Stimulated activated CD4-positive, alpha-beta T cell treated with anti-CD3 and anti-CD28 coated beads, Interleukin-12 subunit alpha, Interleukin-12 subunit beta, amount 100 ng/mL, for 24 hours (primary cell): ENCODE results near the gene PROP1.
A peak's percentile ranks its signal among the peaks of the same experiment; 100 is the strongest.
"Not testable (repeated sequence)": the region's sequence is repeated elsewhere in the genome, so short reads cannot be mapped to it uniquely, and the experiment has no call there.

Experiments
- DNase-seq, 2 experiments: peaks; one replicate each; pipeline ENCODE4 v3.0.0-alpha.2; 2020; ENCODE audit warnings: low read depth in 2 of 2

Gene PROP1

GRCh38 chr5:177982072-177982727 is 13.8 kb downstream of the PROP1 start:
- DNase-seq = peak in 1 of 2 experiments; percentile 15

DNA sequence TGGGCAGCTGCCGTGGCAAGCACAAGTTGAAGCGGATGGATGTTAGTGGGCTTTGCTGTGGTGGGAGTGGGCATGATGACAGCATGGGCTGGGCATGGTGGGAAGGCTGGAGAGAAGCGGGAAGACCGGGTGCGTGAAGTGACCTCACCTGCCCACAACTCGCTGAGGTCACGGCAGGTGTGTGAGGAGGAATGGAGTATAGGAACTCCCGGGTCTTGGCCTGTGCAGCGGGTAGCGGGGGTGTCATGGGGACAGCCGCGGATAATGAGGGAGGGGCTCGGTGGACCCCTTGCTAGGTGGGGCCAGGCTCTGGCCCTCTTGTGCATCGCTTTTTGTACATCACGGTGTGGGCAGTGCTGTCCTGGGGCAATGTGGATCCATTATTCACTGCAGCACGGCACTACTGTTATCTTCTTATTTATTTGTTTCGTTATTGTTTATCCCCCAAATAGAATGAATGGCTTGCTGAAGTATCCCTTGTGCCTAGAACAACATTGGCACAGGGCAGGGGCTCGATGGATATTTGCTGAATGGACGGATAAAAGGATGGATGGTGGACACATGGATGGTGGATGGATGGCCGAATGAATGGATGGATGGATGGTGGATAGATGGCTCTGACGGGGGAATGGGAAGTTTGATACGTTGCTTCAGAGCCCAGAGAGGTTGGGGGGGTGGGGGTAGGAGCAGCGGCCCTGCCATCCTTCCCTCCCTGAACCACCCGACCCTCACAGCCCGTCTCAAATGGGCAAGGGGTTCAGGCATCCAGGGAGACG is 14.6 kb downstream of the PROP1 start:
- no peak for DNase-seq

- DNase-seq = no peak
Observed at GRCh38 chr5:177980743-177981151, 15.3 kb downstream of the PROP1 start.

DNA sequence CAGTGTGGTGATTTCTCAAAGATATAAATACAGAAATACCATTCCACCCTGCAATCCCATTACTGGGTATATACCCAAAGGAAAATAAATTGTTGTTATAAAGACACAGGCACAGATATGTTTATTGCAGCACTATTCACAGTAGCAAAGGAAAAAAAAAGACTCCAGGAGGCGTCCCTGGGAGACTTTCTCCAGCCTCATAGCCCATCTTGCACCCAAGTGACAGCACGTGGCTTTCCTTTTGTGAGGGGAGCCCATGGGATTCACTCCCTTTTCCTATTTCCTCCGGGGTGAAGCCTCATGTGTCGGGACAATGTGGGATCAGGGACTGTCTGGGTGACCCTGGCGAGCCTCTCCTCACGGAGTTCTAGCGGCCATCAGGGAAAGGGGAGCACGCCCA is 18.4 kb downstream of the PROP1 start:
- DNase-seq = not testable (repeated sequence)

DNA sequence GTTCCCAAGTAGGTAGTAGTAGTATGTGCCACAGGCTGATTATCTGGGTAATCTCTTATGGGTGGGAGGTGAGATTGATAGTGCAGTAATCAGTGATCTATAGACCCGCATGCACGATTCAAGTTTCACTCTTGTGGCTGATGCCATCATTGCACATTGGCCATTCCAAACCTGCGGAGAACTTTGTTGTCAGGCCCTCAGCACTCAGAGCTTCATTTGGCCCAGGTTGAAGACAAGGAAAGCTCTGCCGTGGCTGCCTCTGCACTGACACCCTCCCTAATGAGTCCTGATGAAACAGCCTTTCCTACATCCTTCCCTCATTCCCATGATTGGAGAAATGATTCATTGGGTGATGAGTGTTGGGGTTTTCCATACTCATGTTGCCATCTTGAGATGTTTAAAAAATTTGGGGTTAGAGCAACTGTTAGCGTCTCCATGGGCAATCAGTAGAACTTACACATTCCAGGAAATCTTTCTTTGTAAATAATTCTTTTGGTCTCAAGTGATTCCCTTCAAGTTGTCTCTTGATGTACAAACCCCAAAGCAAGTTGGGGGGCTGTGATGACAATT is 22.9 kb downstream of the PROP1 start:
- no peak for DNase-seq

- no peak for DNase-seq
Observed at GRCh38 chr5:177972613-177973012, 23.4 kb downstream of the PROP1 start.

GRCh38 chr5:177972014-177972413 is 24.0 kb downstream of the PROP1 start:
- not testable (repeated sequence) for DNase-seq

- no peak for DNase-seq
Observed at GRCh38 chr5:177968661-177969211, 27.3 kb downstream of the PROP1 start.

DNA sequence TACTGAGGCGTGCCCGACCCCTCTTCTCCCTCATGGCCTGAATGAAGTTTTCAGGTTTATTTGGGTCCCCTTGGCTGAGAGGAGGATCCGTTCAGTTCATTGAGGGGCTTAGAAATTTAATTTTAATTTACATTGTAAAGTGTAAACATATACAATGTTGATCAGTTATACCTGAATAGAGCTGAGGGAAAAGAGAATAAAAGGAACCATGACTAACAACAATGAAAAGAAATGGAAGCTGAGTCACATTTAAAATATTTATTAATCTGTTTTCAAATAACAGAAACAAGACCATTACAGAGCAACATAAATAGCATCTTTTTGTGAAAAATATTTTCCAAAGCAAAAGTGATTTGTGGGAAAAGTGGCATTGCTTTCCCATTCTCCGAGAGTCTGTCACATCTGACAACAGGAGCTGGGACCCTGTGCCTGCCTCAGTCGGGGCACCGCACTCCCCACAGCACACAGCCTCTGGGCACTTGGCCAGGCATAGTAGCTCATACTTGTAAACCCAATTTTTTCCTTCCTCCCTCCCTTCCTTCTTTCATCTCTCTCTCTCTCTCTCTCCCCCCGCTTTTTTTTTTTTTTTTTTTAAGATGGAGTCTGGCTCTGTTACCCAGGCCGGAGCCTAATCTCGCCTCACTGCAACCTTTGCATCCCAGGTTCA is 28.7 kb downstream of the PROP1 start:
- DNase-seq = no peak

GRCh38 chr5:177966839-177967166 is 29.2 kb downstream of the PROP1 start:
- DNase-seq = no peak

- no peak for DNase-seq
Observed at GRCh38 chr5:177966009-177966838, 29.8 kb downstream of the PROP1 start.

GRCh38 chr5:177964471-177964870 is 31.6 kb downstream of the PROP1 start:
- DNase-seq = no peak

DNA sequence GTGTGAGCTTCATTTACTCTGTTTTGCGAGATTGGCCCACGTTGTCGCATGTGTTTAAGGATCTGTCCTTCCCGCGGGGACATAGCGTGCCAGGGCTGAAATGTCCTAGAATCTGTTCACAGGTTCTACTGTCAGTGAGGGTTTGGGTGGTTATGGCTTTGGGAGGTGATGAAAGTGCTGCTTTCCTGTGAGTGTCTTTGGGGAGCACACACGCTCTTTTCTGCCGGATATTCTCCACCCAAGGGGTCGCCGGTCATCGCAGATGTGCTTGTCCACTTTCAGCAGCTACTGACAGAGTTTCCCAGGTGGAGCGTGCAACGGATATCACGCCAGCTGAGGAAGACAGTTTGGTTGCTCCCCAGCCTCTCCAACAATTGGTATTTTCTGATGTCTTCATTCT is 32.1 kb downstream of the PROP1 start:
- DNase-seq = no peak

DNA sequence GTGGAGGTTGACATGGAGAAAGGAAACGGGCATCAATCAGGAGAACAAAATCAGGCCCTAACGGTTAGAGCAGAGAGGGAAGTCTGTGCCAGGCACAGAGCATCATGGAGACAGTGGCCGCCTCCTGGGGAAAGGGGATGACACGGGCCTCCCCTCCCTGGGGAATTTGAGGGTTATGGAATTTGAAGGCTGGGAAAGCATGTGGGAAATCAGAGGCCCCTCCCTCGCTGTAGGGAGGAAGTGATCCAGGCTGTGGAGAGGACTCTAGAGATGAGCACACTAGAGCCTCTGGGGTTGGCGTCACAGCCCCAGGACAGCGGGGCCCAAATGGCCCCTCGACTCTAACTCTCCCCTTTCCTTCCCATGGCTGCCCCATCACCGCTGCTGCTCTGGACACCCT is 36.7 kb downstream of the PROP1 start:
- no peak for DNase-seq

DNA sequence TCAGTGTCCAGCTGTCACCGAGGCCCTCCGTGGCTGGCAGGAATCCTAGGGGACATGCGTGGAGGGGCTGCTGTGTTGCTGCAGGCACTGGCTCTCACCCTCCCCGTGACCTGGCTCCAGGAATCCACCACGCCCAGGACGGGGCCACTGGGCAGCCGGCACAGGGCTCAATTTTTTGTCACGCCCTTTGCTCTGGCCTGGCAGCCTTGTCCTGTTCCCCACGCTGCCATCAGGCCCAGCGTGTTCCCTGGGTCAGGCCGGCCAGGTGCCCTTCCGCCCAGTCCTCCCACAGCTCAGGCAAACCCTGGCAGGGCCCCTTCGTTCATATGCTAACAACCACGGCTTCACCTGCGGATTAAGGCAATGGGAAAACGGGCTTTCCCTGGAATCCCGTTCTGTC is 37.3 kb downstream of the PROP1 start:
- no peak for DNase-seq

- DNase-seq = no peak
Observed at GRCh38 chr5:177957241-177957640, 38.8 kb downstream of the PROP1 start.

DNA sequence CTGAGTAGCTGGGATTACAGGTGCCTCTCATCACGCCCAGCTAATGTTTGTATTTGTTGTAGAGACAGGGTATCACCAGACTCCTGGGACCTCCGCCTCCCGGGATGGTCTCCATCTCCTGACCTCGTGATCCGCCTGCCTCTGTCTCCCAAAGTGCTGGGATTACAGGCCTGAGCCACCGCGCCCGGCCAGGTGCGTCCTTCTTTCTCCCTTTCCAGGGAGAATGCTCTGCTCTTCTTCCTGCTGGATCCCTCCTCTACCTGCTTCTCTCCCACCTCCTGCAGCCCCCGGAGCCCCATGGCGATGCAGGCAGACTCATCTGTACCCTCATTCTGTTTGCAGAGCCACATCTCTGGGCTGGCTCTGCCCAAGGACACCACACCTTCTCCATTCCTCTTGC is 42.9 kb downstream of the PROP1 start:
- DNase-seq = not testable (repeated sequence)

GRCh38 chr5:177949656-177950055 is 46.4 kb downstream of the PROP1 start:
- DNase-seq = not testable (repeated sequence)

GRCh38 chr5:177949065-177949464 is 47.0 kb downstream of the PROP1 start:
- DNase-seq = not testable (repeated sequence)

- DNase-seq = not testable (repeated sequence)
Observed at GRCh38 chr5:177947912-177948311, 48.1 kb downstream of the PROP1 start.

DNA sequence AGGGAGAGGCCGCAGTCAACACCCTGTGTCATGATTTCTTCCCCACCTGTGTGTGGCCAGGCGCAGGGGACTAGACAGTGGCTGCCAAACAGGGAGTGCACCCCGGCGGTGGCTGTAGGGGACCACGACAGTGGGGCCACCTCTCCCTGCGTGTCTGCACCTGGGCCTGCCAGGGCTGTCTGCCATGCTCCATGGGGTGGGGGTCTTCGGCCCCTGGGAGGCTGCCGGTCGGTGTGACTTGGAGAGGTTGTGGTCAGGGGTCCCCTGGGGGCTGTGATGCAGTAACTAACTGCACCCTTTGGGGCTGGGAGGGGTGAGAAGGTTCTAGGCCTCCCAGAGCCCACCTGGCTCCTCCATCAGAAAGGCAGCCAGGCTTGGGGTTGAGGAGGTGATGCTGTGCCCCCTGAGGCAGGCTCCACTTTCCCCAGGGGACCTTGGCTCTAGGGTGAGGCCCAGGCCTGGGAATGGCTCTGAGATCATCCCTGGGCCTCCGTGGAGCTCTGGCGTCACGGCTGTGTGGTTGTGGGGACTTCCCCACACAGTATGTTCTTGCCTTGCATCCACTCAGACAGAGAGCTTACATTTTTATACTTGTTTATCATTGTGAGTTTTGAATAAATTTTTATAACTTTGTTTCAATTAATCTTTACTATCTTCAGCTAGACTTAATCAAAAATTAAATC is 50.3 kb downstream of the PROP1 start:
- DNase-seq = not testable (repeated sequence)
